Right atrium auricular region (tissue), 2 donors: ENCODE data around the gene TKTL2. TPM values are rescaled to one million over a fixed set of nuclear protein-coding genes. Genes with fewer than 3 reads are reported as not detected.

Source experiments
- DNase-seq: peaks from one replicate; pipeline ENCODE4 v3.0.0-alpha.2; 2019; ENCODE audit warnings: low spot score
- H3K27ac ChIP-seq, 2 donors: fragments of 200-600 bp; sonication (generic); 1 replicate in 1 of 2; 2 replicates in 1 of 2; pipeline ENCODE4 v1.5.1; 2016 to 2019
- H3K27me3 ChIP-seq, 2 donors: fragments of 200-600 bp; sonication (generic); one replicate each; pipeline versions ENCODE4 v1.5.1 to v1.6.0; 2017 to 2019
- H3K36me3 ChIP-seq: fragments of 200-600 bp; sonication (generic); one replicate; pipeline ENCODE4 v1.5.1; 2016
- H3K4me1 ChIP-seq, 2 donors: fragments of 200-600 bp; sonication (generic); one replicate each; pipeline versions ENCODE4 v1.5.1 to v1.6.0; 2017 to 2019
- H3K4me3 ChIP-seq, 2 donors: fragments of 200-600 bp; sonication (generic); 1 replicate in 1 of 2; 2 replicates in 1 of 2; pipeline ENCODE4 v1.5.1; 2017 to 2019; ENCODE audit warnings: mild to moderate bottlenecking in 1 of 2, moderate library complexity in 1 of 2
- H3K9me3 ChIP-seq, 2 donors: fragments of 200-600 bp; sonication (generic); one replicate each; pipeline ENCODE4 v1.5.1; 2019
- total RNA-seq, 2 donors: library from RNA; depleted of rRNA; stranded (reverse); fragments of >200 nt; gene quantifications; one replicate each; pipeline ENCODE4 v1.1.0, GENCODE V29; 2016
- TF ChIP-seq, protein P1 (sequence below), 2 donors: fragments of 200-600 bp; sonication (generic); IDR thresholded peaks; one replicate each; pipeline ENCODE4 v1.5.1; 2019; ENCODE audit warnings: antibody characterized with exemption in 2 of 2

Gene TKTL2, protein sequence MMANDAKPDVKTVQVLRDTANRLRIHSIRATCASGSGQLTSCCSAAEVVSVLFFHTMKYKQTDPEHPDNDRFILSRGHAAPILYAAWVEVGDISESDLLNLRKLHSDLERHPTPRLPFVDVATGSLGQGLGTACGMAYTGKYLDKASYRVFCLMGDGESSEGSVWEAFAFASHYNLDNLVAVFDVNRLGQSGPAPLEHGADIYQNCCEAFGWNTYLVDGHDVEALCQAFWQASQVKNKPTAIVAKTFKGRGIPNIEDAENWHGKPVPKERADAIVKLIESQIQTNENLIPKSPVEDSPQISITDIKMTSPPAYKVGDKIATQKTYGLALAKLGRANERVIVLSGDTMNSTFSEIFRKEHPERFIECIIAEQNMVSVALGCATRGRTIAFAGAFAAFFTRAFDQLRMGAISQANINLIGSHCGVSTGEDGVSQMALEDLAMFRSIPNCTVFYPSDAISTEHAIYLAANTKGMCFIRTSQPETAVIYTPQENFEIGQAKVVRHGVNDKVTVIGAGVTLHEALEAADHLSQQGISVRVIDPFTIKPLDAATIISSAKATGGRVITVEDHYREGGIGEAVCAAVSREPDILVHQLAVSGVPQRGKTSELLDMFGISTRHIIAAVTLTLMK
- not detected for total RNA-seq

DNA sequence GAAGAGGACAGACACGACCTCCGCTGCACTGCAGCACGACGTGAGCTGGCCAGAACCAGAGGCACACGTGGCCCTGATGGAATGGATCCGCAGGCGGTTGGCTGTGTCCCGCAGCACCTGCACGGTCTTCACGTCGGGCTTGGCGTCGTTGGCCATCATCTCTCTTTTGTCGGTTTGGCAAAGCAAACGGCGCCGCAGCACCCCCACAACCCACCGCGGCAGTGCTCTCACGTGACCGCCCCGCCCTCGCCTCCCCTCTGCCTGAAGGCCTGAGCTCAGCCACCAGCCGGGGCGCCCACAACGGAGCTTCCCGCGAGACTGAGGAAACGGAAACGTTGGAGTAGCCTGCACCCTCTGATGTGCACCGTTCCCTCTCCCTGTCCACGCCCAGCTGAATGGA lies at the start of gene TKTL2:
Gene TKTL2, minus strand, starts transcription at position 179 of the 400 bp plus-strand sequence. Its CDS starts 20 bp downstream, at position 159.
- Histone ChIP-seq H3K27me3 (no peaks in the 10 kb centered on the region), H3K27ac (no peak within 1 kb of the TSS), H3K36me3 (no peaks in the 10 kb centered on the region), H3K4me3 (no peak within 1 kb of the TSS), H3K9me3 (no peaks in the 10 kb centered on the region), H3K4me1 (no peaks in the 10 kb centered on the region)
- TF ChIP-seq, protein P1, sequence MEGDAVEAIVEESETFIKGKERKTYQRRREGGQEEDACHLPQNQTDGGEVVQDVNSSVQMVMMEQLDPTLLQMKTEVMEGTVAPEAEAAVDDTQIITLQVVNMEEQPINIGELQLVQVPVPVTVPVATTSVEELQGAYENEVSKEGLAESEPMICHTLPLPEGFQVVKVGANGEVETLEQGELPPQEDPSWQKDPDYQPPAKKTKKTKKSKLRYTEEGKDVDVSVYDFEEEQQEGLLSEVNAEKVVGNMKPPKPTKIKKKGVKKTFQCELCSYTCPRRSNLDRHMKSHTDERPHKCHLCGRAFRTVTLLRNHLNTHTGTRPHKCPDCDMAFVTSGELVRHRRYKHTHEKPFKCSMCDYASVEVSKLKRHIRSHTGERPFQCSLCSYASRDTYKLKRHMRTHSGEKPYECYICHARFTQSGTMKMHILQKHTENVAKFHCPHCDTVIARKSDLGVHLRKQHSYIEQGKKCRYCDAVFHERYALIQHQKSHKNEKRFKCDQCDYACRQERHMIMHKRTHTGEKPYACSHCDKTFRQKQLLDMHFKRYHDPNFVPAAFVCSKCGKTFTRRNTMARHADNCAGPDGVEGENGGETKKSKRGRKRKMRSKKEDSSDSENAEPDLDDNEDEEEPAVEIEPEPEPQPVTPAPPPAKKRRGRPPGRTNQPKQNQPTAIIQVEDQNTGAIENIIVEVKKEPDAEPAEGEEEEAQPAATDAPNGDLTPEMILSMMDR (IDR thresholded peaks at IDR 0.05), result no peak
- no peak for DNase-seq

DNA sequence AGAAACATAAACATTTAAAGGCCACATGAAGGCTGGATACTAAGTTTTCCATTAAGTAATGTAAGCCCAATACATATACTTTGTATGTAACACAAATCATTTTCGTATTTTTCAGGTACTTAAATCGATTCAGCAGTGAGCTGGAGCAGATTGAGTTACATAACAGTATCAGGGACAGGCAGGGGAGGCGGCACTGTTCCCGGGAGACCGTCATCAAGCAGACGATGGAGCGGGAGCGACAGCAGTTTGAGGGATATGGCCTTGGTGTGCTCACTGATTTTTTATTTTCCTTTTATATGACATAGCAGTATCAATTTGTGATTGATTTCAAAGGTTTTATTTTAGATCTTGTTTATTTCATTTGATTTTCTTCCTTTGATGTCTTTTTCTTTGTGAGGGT lies 41.6 kb upstream of the TKTL2 start:
- Histone ChIP-seq H3K27ac (no peak overlapping the region), H3K4me1 (no peaks in the 10 kb centered on the region), H3K36me3 (peaks cover 33% of the 10 kb centered on the region), H3K4me3 (no peak overlapping the region), H3K27me3 (no peaks in the 10 kb centered on the region), H3K9me3 (no peaks in the 10 kb centered on the region)
- no peak for DNase-seq
- TF ChIP-seq, protein P1 (IDR thresholded peaks at IDR 0.05), result no peak

DNA sequence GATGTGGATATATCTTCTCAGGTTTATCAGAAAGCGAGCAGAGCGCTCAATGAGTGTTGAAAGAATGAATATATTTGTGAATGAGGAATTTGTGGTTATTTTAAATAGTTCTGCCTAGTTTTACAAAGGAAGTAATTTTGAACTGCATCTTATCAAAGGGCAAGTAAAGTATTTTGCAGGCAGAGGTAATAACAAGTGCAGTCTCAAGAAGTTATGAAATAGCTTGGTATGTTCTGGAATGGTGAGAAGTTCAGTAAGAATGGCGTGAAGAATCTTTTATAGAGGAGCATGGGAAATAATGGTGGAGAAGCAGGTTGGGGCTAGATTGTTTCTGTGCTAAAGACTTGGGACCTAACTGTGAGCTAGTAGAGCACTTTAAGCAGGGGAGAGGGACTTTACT lies 31.8 kb upstream of the TKTL2 start:
- H3K4me1 ChIP-seq, result peaks cover 0 to 6% of the 10 kb centered on the region in 2 donors
- H3K4me3 ChIP-seq, result no peak overlapping the region
- H3K36me3 ChIP-seq, result no peaks in the 10 kb centered on the region
- no peak for DNase-seq
- no peak overlapping the region for H3K27ac ChIP-seq
- TF ChIP-seq, protein P1 (IDR thresholded peaks at IDR 0.05), result no peak
- no peaks in the 10 kb centered on the region for H3K9me3 ChIP-seq
- H3K27me3 ChIP-seq, result no peaks in the 10 kb centered on the region

DNA sequence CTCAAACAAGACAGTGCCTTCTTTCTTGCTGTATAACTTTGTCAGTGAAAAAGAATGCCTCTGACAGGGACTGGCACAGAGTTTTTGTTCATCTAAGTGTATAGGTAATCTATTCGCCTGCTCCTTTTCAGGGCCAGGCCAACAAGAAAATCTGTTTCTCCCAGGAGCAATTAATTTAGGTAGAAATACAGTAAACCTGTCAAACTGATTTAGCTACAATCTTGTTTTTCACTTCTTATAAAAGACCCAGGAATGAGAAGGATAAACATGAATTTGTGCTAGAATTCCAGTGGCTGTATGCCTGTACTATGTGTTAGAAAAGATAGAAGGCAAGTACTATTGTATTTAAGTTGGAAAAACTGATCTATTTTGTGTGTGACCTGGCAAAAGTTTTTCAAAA lies 27.0 kb upstream of the TKTL2 start:
- no peak for DNase-seq
- no peaks in the 10 kb centered on the region for H3K27me3 ChIP-seq
- TF ChIP-seq, protein P1 (IDR thresholded peaks at IDR 0.05), result no peak
- H3K27ac ChIP-seq, result no peak overlapping the region
- H3K9me3 ChIP-seq, result no peaks in the 10 kb centered on the region
- peaks cover 0 to 13% of the 10 kb centered on the region in 2 donors for H3K4me1 ChIP-seq
- no peak overlapping the region for H3K4me3 ChIP-seq
- H3K36me3 ChIP-seq, result no peaks in the 10 kb centered on the region

DNA sequence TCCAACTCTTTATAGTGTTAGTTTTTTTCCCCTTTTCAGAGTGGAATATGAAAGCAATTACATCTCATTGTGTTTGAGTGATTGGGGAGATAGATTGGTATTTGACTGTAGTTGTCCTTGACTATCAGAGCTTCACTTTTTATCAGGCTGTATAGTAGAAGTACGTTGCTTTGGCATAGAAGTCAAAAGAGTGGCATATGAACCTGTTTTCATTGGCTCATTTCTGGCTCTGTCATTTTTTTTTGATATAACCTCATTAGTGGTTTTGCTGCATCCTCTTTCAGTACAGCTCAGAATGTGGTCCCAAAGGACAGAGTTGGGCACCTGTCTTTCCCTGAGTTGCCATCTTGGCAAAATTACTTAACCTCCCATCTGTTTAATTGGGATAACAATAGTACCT lies 22.3 kb upstream of the TKTL2 start:
- Histone ChIP-seq H3K4me1 (peaks cover 0 to 7% of the 10 kb centered on the region in 2 donors), H3K4me3 (no peak overlapping the region), H3K36me3 (no peaks in the 10 kb centered on the region), H3K27me3 (no peaks in the 10 kb centered on the region), H3K27ac (no peak overlapping the region), H3K9me3 (no peaks in the 10 kb centered on the region)
- DNase-seq, result no peak
- TF ChIP-seq, protein P1 (IDR thresholded peaks at IDR 0.05), result no peak
